GM21360 (cell line): ENCODE measurements around the gene NRXN2.

Experiments used
- ATAC-seq: cut with Tn5 transposase; IDR thresholded peaks from one replicate; pipeline ENCODE4 v1.9.1; 2021; ENCODE audit warnings: mild to moderate bottlenecking, moderate library complexity; ENCODE audit not compliant: unreplicated experiment

NRXN2 gene

DNA sequence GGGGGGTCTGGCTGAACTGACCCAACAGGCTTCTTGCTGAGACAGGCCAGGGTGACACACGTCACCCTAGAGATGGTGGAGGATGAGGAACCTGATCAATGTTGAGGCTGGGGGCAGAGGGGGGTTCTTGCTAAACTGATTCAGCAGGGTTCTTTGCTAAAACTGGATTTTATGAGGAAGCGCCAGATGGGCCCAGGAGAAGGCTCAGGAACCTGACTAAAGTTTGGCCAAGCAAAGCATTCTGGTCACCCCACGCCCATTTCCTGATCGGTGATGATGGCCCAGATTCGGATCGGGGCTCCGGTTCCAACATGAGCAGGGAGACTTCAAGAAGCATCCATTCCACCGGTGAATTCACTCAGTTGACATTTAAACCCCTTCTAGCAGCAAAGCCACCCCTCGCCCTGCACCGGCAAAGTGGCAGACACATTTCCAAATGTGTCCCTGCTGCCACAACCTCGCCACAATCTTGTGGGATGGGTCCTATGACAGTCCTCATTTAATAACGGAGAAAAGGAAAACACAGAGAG, 166.2 kb downstream of the NRXN2 start:
- no peak for ATAC-seq
